Lower lobe of right lung (tissue), 2 donors: ENCODE results near the gene DENND5A. TPM values are rescaled to one million over a fixed set of nuclear protein-coding genes. Genes with fewer than 3 reads are reported as not detected.

Experiments used
- ATAC-seq, 2 donors: fragments of 200-7000 bp; cut with Tn5 transposase; one replicate each; pipeline ENCODE4 v1.9.1; 2020 to 2022; ENCODE audit warnings: mild to moderate bottlenecking in 2 of 2, moderate library complexity in 2 of 2
- DNase-seq: peaks from one replicate; pipeline ENCODE4 v3.0.0-alpha.2; 2020
- H3K27ac ChIP-seq: fragments of 200-600 bp; one replicate; pipeline ENCODE4 v1.8.0; 2022
- H3K27me3 ChIP-seq: fragments of 200-600 bp; one replicate; pipeline ENCODE4 v1.8.0; 2022; ENCODE audit warnings: low read depth
- H3K36me3 ChIP-seq: fragments of 200-600 bp; one replicate; pipeline ENCODE4 v1.8.0; 2022; ENCODE audit warnings: mild to moderate bottlenecking
- H3K4me1 ChIP-seq: fragments of 200-600 bp; one replicate; pipeline ENCODE4 v1.8.0; 2022
- H3K4me3 ChIP-seq: fragments of 200-600 bp; one replicate; pipeline ENCODE4 v1.8.0; 2022; ENCODE audit warnings: mild to moderate bottlenecking
- H3K9me3 ChIP-seq: fragments of 200-600 bp; one replicate; pipeline ENCODE4 v1.8.0; 2022
- CTCF ChIP-seq: fragments of 200-600 bp; IDR thresholded peaks from one replicate; pipeline ENCODE4 v1.8.0; 2022; ENCODE audit warnings: antibody characterized with exemption, mild to moderate bottlenecking
- intact Hi-C: fragments of 100-400 bp; cut with DNase I; formaldehyde crosslinking; loops from one replicate; pipeline ENCODE4 v1.11.0; 2022
- total RNA-seq: library from RNA; stranded (reverse); fragmentation: NEBNext Ultra II Directional; extraction: Animal tissue kit (Norgen Biotek cat#: 25700); gene quantifications from one replicate; pipeline ENCODE4 v1.2.1, GENCODE V29; 2021
- donor health status: DM: no; HTN: yes; CAD: no; lungs with severe emphysema.

Gene DENND5A
- total RNA-seq, 1 donor from 2014 or later, result 97.5 TPM

- peaks cover 16% of the 10 kb centered on the region for H3K27me3 ChIP-seq
- TF ChIP-seq CTCF, result no peak
- H3K36me3 ChIP-seq, result no peaks in the 10 kb centered on the region
- no peak for DNase-seq
- H3K4me1 ChIP-seq, result peaks cover 4% of the 10 kb centered on the region
- H3K9me3 ChIP-seq, result no peaks in the 10 kb centered on the region
- intact Hi-C loops, result no loop called here
- no peak for ATAC-seq
- no peak overlapping the region for H3K27ac ChIP-seq
- no peak overlapping the region for H3K4me3 ChIP-seq
These were observed 168.7 kb downstream of the DENND5A start for GRCh38 chr11:9096427-9096826.

- ATAC-seq (no peak), DNase-seq (no peak)
- Histone ChIP-seq H3K4me1 (peaks cover 10% of the 10 kb centered on the region), H3K27ac (no peak overlapping the region), H3K4me3 (no peak overlapping the region), H3K27me3 (peaks cover 22% of the 10 kb centered on the region), H3K36me3 (no peaks in the 10 kb centered on the region), H3K9me3 (no peaks in the 10 kb centered on the region)
- peak; percentile 27 for TF ChIP-seq CTCF
- intact Hi-C loops, result no loop called here
These were observed 169.7 kb downstream of the DENND5A start for GRCh38 chr11:9095421-9095820.

- no peak for TF ChIP-seq CTCF
- intact Hi-C loops, result no loop called here
- H3K36me3 ChIP-seq, result no peaks in the 10 kb centered on the region
- no peaks in the 10 kb centered on the region for H3K9me3 ChIP-seq
- no peak overlapping the region for H3K27ac ChIP-seq
- H3K4me3 ChIP-seq, result no peak overlapping the region
- H3K4me1 ChIP-seq, result peaks cover 10% of the 10 kb centered on the region
- DNase-seq (no peak), ATAC-seq (no peak)
- H3K27me3 ChIP-seq, result peaks cover 22% of the 10 kb centered on the region
These were observed 170.7 kb downstream of the DENND5A start for GRCh38 chr11:9094420-9094819.

GRCh38 chr11:9092853-9093778, 172.0 kb downstream of the DENND5A start:
- intact Hi-C loops, result no loop called here
- Histone ChIP-seq H3K27me3 (peaks cover 22% of the 10 kb centered on the region), H3K9me3 (no peaks in the 10 kb centered on the region), H3K27ac (no peak overlapping the region), H3K4me1 (peaks cover 10% of the 10 kb centered on the region), H3K36me3 (no peaks in the 10 kb centered on the region), H3K4me3 (no peak overlapping the region)
- ATAC-seq (peak in 1 of 2 donors; percentile 42), DNase-seq (no peak)
- TF ChIP-seq CTCF, result no peak

- Histone ChIP-seq H3K27ac (no peak overlapping the region), H3K4me3 (peak overlapping the region; percentile 57)
These were observed 173.1 kb downstream of the DENND5A start for GRCh38 chr11:9092072-9092471.

More at GRCh38 chr11:9092072-9092471, 173.1 kb downstream of the DENND5A start:
- intact Hi-C loops, result no loop called here
- no peaks in the 10 kb centered on the region for H3K9me3 ChIP-seq
- TF ChIP-seq CTCF, result no peak
- ATAC-seq (no peak), DNase-seq (no peak)
- peaks cover 10% of the 10 kb centered on the region for H3K4me1 ChIP-seq
- no peaks in the 10 kb centered on the region for H3K36me3 ChIP-seq
- H3K27me3 ChIP-seq, result peaks cover 22% of the 10 kb centered on the region
